ENCODE results near the gene PLD2.

DNA sequence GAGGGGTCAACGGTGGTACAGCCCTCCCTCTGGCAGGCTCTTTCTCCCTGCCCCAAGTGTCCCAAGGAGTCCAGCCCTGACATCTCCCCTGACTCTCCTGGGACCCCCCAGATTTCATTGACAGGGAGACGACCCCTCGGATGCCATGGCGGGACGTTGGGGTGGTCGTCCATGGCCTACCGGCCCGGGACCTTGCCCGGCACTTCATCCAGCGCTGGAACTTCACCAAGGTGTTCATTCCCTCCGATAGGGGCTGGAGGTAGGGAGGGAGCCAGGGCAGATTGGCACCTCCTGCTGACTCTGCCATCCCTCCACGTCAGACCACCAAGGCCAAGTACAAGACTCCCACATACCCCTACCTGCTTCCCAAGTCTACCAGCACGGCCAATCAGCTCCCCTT, 9.9 kb downstream of the PLD2 start:
- TF ChIP-seq, protein P1, sequence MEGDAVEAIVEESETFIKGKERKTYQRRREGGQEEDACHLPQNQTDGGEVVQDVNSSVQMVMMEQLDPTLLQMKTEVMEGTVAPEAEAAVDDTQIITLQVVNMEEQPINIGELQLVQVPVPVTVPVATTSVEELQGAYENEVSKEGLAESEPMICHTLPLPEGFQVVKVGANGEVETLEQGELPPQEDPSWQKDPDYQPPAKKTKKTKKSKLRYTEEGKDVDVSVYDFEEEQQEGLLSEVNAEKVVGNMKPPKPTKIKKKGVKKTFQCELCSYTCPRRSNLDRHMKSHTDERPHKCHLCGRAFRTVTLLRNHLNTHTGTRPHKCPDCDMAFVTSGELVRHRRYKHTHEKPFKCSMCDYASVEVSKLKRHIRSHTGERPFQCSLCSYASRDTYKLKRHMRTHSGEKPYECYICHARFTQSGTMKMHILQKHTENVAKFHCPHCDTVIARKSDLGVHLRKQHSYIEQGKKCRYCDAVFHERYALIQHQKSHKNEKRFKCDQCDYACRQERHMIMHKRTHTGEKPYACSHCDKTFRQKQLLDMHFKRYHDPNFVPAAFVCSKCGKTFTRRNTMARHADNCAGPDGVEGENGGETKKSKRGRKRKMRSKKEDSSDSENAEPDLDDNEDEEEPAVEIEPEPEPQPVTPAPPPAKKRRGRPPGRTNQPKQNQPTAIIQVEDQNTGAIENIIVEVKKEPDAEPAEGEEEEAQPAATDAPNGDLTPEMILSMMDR (conservative IDR thresholded peaks at IDR 0.05; ENCODE audit: low read depth, low read length): no peak
- no peak for TF ChIP-seq EZH2 (IDR thresholded peaks at IDR 0.05; ENCODE audit: low read length, unreplicated experiment)
